OCI-LY7 (cell line): ENCODE data around the gene LY6G6F. TPM values are rescaled to one million over a fixed set of nuclear protein-coding genes. Genes with fewer than 3 reads are reported as not detected.
A peak's percentile ranks its signal among the peaks of the same experiment; 100 is the strongest.

Experiments used
- BruUV-seq: library from RNA; stranded (reverse); fragments of 400-500 nt; replicated peaks from 2 replicates; lab custom pipeline; 2021; lab: Mats Ljungman, UMichigan
- CTCF ChIA-PET: fragments of 300-600 bp; sonication (Branson Sonifier 250); formaldehyde crosslinking; loops from one replicate; lab custom pipeline; 2022; ENCODE audit warnings: antibody characterized with exemption; ENCODE audit not compliant: unreplicated experiment; lab: Charles Lee
- POLR2A ChIA-PET: fragments of 300-600 bp; sonication (Branson Sonifier 250); formaldehyde crosslinking; loops from one replicate; lab custom pipeline; 2022; ENCODE audit warnings: antibody characterized with exemption; lab: Charles Lee
- DNase-seq: peaks from one replicate; pipeline ENCODE4 v3.0.0-alpha.2; 2015; ENCODE audit warnings: low spot score
- H2AFZ ChIP-seq: fragments of 200-600 bp; sonication (generic), shearing (Covaris generic); 2 replicates; pipeline ENCODE4 v1.6.1; 2014; ENCODE audit warnings: mild to moderate bottlenecking, antibody characterized with exemption, low read length, moderate library complexity
- H3K27ac ChIP-seq: fragments of 200-600 bp; sonication (generic); 2 replicates; pipeline ENCODE4 v1.5.1; 2014; ENCODE audit warnings: mixed run types, low read depth, mild to moderate bottlenecking, moderate library complexity, low read length, inconsistent platforms; ENCODE audit not compliant: poor library complexity, severe bottlenecking
- H3K36me3 ChIP-seq: fragments of 200-600 bp; sonication (generic); 2 replicates; pipeline ENCODE4 v1.6.1; 2014; ENCODE audit warnings: mild to moderate bottlenecking, antibody characterized with exemption, low read length, moderate library complexity, mixed read lengths; ENCODE audit not compliant: insufficient read depth
- H3K4me1 ChIP-seq: fragments of 200-600 bp; sonication (generic); 2 replicates; pipeline ENCODE4 v1.5.1; 2014; ENCODE audit warnings: mild to moderate bottlenecking, low read length; ENCODE audit not compliant: insufficient read depth, poor library complexity, severe bottlenecking
- H3K4me2 ChIP-seq: fragments of 200-600 bp; sonication (generic); 2 replicates; pipeline ENCODE4 v1.6.1; 2014; ENCODE audit warnings: mild to moderate bottlenecking, low read length
- H3K4me3 ChIP-seq: fragments of 200-600 bp; sonication (generic); 2 replicates; pipeline ENCODE4 v1.5.1; 2014; ENCODE audit warnings: mild to moderate bottlenecking, low read depth, low read length; ENCODE audit not compliant: poor library complexity, severe bottlenecking
- H3K79me2 ChIP-seq: fragments of 200-600 bp; sonication (generic); 2 replicates; pipeline ENCODE4 v1.6.1; 2016; ENCODE audit warnings: low read depth, mild to moderate bottlenecking, low read length, moderate library complexity, mixed read lengths; ENCODE audit not compliant: insufficient read depth
- H3K9me2 ChIP-seq: fragments of 200-600 bp; sonication (generic); 2 replicates; pipeline ENCODE4 v1.6.1; 2016; ENCODE audit warnings: mild to moderate bottlenecking, low read length, mixed read lengths; ENCODE audit not compliant: insufficient read depth
- H3K9me3 ChIP-seq: fragments of 200-600 bp; sonication (generic); 2 replicates; pipeline ENCODE4 v1.6.1; 2014; ENCODE audit warnings: mild to moderate bottlenecking, mixed run types, low read length, mixed read lengths
- H4K20me1 ChIP-seq: fragments of 200-600 bp; sonication (generic); 2 replicates; pipeline ENCODE4 v1.6.1; 2014; ENCODE audit warnings: mild to moderate bottlenecking, antibody characterized with exemption, low read length, moderate library complexity, mixed read lengths; ENCODE audit not compliant: insufficient read depth
- CTCF ChIP-seq: fragments of 200-600 bp; sonication (generic); conservative IDR thresholded peaks from 2 replicates; pipeline ENCODE4 v1.5.1; 2014; ENCODE audit warnings: mild to moderate bottlenecking, antibody characterized with exemption, low read length, moderate library complexity, mixed read lengths
- EZH2phosphoT487 ChIP-seq: fragments of 200-600 bp; sonication (generic); IDR thresholded peaks from 2 replicates; pipeline ENCODE4 v1.6.1; 2018; ENCODE audit warnings: low read depth, borderline replicate concordance, mild to moderate bottlenecking, mixed run types, antibody characterized with exemption, low read length, moderate library complexity, mixed read lengths
- intact Hi-C: fragments of 100-400 bp; cut with micrococcal nuclease; formaldehyde crosslinking; loops from one replicate; pipeline ENCODE4 v1.10.0; 2022; ENCODE audit not compliant: unreplicated experiment
- total RNA-seq, 2 experiments: library from RNA; depleted of rRNA in 1 of 2; stranded (reverse); fragments of >200 nt in 1 of 2; shearing (Covaris generic) in 1 of 2; gene quantifications; 2 replicates each; pipeline ENCODE4 v1.2.3, GENCODE V29; 2014 to 2022

LY6G6F gene
- total RNA-seq, 2 experiments from 2014 or later = not detected

GRCh38 chr6:31661262-31662123, 45.2 kb upstream of the LY6G6F start:
- Histone ChIP-seq H3K4me3 (peak overlapping the region; percentile 75), H3K79me2 (peaks cover 38% of the 10 kb centered on the region), H3K4me2 (peak overlapping the region; percentile 97), H2AFZ (no peak overlapping the region), H3K4me1 (peaks cover 55% of the 10 kb centered on the region), H4K20me1 (0 out of 2 replicates have a peak, but pooled peaks cover 2% of the 10 kb centered on the region), H3K27ac (peak overlapping the region; percentile 43), H3K9me3 (no peaks in the 10 kb centered on the region), H3K9me2 (no peaks in the 10 kb centered on the region), H3K36me3 (peaks cover 34% of the 10 kb centered on the region)
- DNase-seq = no peak
- ChIA-PET CTCF (no interaction called here), POLR2A (interaction anchor here (0.6 to 1.9 kb wide), 6 partner anchors 9 to 223 kb away, joined by 3 to 8 read pairs (median 4); partner anchors contain the start of genes BAG6 and LSM2)
- BruUV-seq = no TSS peak
- no peak for TF ChIP-seq EZH2phosphoT487
- 0 out of 2 replicates have a peak, but pooled peaks have one; percentile 12 for TF ChIP-seq CTCF
- intact Hi-C loops = no loop called here

GRCh38 chr6:31662124-31662723, 44.4 kb upstream of the LY6G6F start:
- H3K9me3 ChIP-seq = no peaks in the 10 kb centered on the region
- no peak overlapping the region for H3K4me3 ChIP-seq
- intact Hi-C loops = no loop called here
- peak overlapping the region; percentile 19 for H3K27ac ChIP-seq
- H3K9me2 ChIP-seq = no peaks in the 10 kb centered on the region
- peaks cover 40% of the 10 kb centered on the region for H3K36me3 ChIP-seq
- no TSS peak for BruUV-seq
- no peak overlapping the region for H2AFZ ChIP-seq
- TF ChIP-seq CTCF (no peak), EZH2phosphoT487 (no peak)
- H3K4me1 ChIP-seq = peaks cover 62% of the 10 kb centered on the region
- 0 out of 2 replicates have a peak, but pooled peaks cover 3% of the 10 kb centered on the region for H4K20me1 ChIP-seq
- no peak for DNase-seq
- H3K4me2 ChIP-seq = peak overlapping the region; percentile 97
- H3K79me2 ChIP-seq = peaks cover 45% of the 10 kb centered on the region
- ChIA-PET CTCF (no interaction called here), POLR2A (interaction anchor here (0.6 to 2.0 kb wide), 6 partner anchors 9 to 309 kb away, joined by 3 to 10 read pairs (median 4); partner anchors contain the start of genes BAG6 and HSPA1B)
